Measurements from ENCODE around the gene KCNJ16.

- TF ChIP-seq POLR2A (IDR thresholded peaks at IDR 0.05; ENCODE audit: extremely low read depth, insufficient read length) (no peak), CTCF (IDR thresholded peaks at IDR 0.05; ENCODE audit: low read depth, low read length) (no peak)
Measured at GRCh38 chr17:70109497-70109896, 34.5 kb downstream of the KCNJ16 start.

All from NB4 (cell line).